NOMO-1 treated with dmso at 0.1 percent for 144 hours (cell line): ENCODE data around the gene CDH6.
A peak's percentile ranks its signal among the peaks of the same experiment; 100 is the strongest.

ENCODE experiments used
- DNase-seq: peaks from one replicate; lab custom pipeline; 2025; ENCODE audit not compliant: unreplicated experiment; lab: John Stamatoyannopoulos, UW

CDH6 gene

DNA sequence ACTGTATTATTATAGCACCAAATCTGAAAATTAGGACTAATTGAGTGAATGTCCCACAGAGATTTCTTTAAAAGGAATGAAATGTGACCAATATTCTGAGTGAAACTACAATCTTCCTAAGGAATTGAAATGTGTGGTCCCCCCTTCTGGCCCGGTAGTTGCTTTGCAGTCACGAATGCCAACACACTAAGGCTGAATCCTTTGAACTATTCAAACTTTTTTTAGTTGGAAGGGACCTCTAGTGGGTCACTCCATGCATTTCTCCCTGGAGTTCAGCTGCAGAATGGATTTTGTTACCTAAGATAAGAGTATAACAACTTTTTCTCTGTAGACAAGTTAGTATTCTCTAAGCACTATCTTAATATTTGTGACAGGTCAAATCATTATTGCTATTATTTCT, 2.8 kb downstream of the CDH6 start:
- DNase-seq = no peak

DNA sequence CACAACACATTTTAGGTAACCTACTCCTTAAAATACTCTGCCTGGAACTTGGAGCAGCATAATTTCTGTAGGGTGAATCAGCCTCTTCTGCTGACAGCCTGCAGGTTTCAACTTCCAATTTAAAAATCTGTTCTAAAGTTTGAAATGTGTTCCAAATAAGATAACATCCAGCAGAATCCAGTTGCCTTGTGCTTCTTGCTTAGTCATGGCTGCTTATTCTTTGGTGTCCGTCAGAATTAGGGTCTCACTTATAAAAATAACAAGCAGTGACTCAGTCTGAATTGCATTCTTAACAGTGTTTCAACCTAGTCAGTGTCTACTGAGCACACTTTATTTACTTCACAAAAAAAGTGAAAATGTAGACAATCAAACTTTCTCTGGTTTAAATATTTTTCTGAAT, 3.7 kb downstream of the CDH6 start:
- no peak for DNase-seq

DNA sequence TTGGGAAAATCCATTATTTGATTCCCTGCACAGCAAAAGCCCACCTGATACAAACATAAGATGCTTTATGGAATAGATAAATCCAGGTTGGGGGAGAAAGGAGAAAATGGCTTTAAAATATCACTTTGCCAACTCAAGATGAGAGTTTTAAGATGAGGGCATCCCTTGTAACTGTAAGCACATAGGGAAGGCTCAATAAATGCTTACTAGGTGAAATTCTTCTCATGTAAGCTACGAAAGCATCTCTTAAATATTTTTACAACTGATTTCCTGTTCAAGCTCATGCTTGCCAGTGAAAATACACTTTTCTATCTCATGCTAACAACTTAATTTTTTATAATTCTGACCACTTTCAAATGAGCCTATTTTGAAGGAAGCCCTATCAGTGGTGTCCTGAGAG, 11.5 kb downstream of the CDH6 start:
- no peak for DNase-seq

DNA sequence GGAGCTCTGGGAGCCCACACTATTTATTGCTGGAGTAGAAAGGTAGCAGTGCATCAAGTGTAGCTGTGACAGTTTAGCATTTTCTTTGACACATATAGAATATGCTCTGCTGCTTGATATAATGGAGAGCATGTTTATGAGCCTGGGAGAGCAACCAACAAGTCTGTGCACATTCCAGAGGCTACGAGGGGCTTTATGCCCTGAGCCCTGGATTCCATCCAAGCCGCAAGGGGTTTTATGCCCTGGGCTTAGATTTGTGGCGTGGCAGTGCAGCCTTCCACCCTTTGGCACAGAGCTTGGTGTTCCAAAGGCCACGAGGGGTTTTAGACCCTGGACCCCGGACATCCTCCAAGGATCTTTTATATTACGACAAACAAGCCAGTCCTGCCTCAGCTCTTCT, 14.6 kb downstream of the CDH6 start:
- no peak for DNase-seq

DNA sequence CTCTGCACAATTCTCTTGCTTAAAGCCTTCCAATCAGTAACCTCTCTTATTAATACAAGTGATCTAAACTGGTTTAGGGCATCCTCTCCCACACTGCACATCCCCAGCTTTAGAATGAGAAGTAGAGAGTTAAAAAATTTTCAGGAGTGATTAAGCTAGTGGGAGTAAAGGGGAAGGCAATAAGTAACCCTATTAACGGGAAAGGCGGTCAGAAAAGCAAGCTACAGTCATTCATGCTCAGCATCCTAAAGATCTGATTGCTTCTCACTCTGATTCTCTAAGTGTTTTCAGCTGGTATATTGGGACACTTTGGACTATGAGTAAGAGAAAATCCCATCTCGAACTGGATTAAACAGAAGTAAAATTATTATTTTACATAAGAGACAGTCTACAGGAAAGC, 15.8 kb downstream of the CDH6 start:
- DNase-seq = no peak

DNA sequence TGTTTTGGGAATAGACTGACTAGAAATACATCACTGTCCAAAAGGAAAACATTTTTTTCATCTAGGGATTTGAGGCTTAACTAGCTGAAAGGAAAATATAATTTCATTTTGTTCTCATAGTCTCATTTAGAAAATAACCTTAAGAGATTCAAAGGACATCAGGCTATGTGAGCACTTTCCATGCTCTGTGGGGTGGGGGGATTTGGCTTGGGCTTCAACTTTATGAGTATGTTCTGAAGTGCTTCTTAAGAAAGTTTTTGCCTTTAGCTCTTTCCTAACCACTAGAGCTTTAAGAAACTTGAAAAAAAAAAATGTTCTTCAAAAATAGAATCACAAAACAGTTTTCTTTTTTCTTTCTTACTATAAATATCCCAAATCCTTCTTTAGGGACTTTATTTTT, 17.6 kb downstream of the CDH6 start:
- DNase-seq = no peak

DNA sequence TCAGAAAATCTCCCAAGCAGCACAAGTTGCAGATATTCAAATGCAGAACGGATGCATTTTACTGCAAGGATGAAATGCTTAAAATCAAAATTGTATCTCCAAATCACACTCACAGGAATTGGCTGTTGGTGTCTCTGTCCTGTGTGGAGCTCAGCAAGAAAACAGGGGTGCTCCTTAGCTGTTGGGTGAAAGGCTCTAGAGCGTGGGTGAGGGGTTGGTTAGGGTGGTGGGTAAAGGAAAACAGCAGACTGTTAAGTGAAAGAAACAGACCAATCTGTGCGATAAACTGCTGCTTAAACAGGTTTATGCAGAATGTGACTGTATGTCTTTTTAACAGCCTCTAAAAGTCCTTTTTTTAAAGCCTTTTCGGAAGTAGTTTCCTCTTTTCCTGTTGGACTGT, 19.8 kb downstream of the CDH6 start:
- DNase-seq = no peak

DNA sequence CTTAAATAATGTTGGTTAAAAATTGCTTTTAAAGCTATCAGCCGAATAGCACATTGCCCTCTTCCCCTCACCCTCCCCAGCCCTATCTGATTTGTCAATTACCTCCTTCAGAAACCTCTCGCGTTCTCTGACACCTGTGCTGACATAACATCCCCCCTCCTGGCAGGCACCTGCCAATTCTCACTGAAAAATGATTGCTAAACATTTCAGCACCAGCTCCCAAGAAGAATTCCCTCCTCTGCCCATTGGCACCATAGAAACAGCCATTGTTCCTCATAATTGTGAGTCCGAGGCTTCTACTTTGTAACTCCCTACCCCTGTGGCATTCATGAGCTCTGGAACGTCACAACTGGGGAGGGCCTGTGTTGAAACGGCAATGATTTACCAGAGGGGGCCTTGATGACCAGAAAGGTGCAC, 20.2 kb downstream of the CDH6 start:
- no peak for DNase-seq

DNA sequence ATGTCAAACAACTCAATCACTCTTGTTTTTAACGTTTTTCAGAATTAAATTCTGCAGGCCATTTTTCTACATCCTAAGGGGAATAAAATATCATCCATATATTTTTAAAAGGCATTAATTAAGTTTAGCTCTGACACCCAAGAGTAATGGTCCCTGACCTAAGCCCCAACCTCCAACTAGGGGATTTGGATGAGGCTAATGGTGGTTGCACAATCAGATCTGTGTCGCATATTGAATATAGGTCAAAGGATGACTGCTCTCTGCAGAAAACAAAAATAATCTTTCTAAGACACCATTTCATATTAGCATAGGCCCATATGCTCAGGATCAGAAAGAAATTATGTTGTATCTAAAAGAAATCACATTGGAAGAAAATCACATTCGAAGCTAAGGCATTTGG, 20.7 kb downstream of the CDH6 start:
- no peak for DNase-seq

DNA sequence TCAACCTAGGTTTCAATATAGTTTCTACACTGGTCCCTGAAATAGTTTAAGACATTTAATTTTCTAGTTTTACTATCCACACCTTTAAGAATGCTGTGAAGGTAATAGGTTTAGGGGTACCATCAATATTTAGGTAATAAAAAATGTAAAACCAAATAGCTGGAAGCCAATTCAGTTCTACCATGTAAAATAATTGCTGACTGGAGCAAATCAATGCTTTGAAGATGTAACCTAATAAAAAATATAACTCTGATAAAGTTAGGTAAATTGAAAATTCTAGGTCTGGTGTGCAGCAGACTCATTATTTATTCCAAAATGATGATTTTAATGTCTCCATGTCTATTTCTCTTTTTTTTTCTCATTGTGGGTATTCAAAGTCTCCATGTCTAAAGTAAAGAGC, 21.8 kb downstream of the CDH6 start:
- no peak for DNase-seq

DNA sequence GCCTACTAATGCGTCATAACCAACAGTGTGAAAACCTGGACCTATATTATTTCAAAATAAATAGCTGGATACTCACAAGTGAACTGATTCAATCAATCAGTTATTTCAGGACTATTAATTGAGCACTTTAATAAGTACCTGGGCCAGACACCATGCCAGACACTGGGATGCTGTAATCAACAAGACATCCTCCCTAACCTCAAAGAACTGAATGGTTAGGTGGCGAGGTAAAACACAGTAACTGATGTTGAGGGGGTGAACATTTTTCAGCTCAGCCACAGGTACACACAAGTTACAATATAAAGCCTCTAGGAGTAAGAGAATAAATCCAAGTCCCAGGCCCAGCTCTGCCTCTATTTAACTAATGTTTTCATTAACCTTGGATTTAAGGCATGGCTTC, 24.0 kb downstream of the CDH6 start:
- DNase-seq = no peak

DNA sequence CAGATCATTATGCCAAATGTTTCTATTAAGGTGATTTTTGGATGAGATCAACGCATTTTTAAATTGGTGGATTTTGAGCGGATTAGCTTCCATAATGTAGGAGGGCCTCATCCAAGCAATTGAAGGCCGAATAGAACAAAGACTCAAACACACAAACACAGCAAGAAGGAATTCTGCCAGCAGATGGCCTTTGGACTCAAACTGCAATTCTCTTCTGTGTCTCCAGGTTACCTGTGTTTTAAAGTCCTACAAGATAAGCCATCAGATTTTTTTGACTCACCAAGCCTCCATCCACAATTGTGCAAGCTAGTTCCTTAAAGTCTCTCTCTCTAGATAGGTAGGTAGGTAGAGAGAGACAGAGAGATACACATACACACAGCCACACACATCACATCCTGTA, 25.5 kb downstream of the CDH6 start:
- DNase-seq = no peak

DNA sequence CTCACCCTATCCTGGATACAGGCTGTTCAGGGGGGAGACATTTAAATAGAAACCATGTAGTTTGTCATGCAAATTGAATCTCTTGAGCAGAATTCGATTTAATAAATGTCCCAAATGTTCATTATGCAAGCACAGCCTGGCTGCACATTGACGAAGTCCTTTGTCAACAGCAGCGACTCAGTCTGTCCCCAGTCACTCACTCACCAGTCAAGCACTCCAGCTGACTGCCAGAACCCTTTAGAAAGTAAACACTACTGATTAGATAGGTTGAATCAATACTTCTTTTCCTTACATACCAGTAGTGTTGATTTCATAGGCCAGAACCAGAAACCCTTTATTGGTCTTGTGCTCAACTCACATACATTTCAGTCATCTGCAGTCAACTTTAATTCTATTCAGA, 27.5 kb downstream of the CDH6 start:
- DNase-seq = no peak

DNA sequence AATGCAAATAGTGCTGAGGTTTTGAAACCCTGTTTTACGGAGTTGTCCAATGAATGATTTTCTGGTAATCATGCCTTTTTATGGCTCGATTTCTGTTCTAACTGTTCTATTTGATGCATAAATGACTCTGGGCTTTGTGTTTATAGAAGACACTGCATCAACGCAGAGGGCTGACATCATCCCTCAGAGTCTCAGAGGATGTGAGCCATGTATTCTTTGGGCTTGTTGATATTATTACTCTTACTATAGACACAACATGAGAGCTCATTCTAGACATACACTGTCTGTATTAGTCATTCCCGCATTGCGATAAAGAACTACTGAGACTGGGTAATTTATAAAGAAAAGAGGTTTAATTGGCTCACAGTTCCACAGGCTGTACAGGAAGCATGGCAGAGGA, 31.6 kb downstream of the CDH6 start:
- DNase-seq = no peak

DNA sequence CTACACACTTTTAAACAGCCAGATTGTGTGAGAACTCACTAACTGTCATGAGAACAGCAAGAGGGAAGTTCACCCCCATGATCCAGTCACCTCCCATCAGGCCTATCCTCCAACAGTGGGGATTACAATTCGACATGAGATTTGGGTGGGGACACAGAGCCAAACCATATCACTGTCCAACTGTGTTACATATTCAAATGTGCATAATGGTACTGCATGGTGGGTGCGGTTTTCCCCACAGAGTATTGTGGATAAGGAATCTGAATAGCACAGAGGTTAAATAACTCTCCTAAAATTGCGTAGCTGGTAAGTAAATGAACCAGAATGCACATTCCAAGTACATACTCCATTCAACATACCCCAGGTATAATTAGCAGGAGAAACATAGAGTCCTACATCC, 32.1 kb downstream of the CDH6 start:
- DNase-seq = no peak

DNA sequence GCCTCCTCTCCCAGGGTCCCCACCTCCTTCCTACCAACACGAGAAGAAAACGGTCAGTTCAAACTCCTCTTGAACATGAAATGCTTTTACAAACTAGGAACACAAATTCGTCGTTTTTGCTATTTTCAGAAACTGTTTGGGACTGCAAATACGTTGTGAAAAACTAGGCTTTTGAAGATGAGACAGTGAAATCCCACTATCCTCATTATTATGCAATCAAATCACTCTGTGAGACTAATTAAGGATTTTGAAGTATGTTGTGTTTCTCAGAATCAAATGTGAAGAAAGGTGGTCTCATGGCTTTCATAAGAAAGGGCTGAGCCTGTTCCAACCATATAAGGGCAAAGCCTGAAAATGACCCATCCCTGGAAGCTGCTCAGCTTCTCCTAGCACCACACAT, 33.2 kb downstream of the CDH6 start:
- DNase-seq = no peak

DNA sequence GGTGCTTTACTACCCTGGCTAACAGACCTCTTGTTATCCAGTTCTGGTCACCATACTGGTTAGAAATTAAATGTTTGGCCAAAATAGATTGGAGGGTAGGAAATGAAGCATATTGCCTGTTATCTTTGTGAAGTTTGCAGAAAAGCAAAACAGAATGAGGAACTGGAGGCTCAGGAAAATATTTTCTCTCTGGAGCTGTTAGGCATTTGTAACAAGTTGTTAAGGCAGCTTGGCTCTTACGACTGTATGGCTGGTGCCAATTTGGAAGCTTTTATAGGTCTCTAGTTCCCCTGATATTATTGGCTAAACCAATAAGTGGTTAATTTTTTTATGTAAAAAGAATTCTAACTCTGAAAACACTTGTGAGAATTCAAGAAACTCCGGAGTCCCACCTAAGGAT, 35.8 kb downstream of the CDH6 start:
- no peak for DNase-seq

DNA sequence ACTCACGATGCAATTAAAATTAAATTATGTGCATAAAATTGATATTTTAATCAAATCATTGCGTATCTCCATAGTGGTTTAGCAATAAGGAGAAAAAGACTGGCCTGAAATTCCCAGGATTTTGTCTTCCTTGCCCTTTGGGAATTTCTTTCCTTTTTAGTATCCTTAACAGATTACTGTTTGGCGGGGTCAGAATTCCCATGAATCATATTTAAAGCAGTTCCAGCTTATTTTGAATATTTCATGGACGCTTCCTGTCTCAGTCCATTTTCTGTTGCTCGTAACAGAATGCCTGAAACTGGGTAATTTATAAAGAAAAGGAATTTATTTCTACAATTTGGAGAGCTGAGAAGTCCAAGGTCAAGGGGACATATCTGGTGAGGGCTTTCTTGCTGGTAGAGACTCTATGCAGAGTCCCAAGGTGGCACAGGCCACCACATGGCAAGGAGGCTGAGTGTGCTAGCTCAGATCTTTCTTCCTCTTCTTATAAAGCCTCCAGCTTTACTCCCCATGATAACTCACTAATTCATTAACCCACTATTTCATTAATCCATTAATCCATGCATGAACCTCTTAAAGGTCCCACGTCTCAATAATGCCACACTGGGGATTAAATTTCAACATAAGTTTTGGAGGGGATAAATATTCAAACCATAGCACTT, 37.8 kb downstream of the CDH6 start:
- DNase-seq = no peak

DNA sequence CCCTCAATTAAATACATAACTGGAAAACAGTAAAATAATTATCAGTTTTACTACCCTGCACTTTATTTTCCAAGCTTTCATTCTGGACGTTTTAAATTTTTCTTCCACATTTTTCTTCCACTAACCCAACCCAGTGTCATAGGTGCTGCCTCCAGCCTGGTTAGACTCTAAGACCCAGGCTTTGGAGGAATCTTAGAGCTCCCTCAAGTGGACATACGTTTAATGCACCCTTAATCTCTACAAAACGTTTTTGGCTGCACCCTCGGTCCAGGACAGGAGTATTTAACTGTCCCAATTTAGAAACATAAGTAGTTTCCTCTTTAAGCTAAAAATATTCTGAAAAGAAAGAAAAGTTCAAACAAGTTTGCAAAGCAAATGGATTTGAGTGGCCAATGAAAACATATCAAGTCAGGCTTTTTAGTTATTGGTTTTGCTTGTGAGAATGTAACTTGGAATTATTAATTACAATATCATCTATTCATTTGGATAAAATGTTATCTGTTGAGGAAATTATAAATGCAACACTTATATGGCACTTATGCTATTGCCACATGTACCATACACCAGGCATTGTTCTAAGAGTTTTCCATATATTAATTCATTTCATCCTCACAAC, 38.9 kb downstream of the CDH6 start:
- DNase-seq = peak; percentile 22

DNA sequence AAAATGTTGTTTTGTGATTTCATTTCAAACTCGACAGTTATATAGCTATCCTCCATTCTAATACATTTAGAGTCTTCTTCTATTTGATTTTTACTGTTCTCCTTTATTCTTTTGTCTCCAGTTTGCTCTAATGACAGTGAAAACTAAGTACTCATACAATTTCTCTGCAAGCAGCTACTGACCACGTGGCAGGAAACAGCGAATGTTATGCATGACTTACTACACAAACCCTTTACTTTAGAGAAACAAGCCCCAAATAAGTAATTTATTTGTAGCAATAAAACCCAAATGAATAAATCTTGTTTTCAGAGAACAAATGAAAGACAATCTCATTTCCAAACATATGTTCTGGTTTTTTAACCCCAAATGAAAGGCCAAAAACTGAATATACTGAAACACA, 41.9 kb downstream of the CDH6 start:
- DNase-seq = no peak

DNA sequence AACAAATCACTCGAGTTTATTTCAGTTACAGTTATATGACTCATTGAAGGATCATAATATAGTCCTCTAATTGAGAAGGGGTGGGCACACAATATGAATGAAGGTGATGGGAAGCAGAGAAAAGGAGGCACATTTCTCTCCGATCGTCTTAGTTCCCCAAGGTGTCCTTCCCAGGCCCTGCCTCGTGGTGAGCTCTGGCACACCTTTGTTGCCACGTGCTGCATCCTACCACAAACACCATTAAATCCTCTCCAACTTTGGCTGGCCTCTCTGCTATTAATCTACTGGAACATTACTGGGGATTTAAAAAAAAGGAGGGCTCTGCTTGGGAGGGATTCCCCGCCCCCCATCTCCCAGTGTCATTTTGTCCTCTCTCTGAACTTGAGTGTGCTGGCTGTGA, 42.9 kb downstream of the CDH6 start:
- no peak for DNase-seq

DNA sequence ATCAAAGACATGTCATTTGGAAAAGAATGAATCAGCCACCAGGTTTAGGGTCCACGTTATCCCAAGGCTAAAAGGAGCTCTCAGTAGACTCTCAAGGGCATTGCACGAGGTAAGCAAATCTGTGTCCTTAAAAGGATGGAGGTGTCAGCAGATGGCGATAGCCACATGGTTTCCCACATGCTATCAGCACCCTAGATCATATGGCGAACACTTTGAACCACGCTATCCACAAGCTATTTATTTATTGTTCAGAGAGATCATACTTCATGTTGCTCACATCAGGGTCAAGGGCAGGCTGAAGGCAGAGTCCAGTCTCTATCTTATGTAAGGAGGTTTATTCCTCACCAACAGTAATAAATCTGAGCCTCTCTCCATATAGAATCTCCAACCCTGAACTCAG, 43.7 kb downstream of the CDH6 start:
- DNase-seq = no peak

DNA sequence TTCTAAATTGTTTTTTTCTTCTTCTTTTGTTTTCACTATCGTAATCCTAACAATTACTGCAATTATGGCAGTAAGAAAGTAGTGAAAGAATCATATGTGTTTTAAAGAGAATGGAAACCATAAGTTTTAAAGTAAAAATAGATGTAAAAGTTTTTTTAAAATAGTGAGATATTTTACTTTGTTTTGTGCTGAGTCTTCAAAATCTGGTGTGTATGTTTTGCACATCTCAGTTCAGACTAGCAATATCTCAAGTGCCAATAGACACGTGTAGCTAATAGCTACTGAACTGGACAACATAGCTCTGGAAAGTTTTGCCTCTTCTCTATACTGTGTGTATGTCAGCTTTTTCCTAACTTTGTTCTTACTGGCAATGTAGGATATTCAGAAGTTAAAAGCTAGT, 45.0 kb downstream of the CDH6 start:
- no peak for DNase-seq
